Neural progenitor cell (in vitro differentiated cells): ENCODE data around the gene AGA. TPM values are rescaled to one million over a fixed set of nuclear protein-coding genes. Genes with fewer than 3 reads are reported as not detected.

Source experiments
- DNase-seq: peaks from one replicate; pipeline ENCODE4 v3.0.0-alpha.2; 2016; ENCODE audit warnings: low spot score
- H2AFZ ChIP-seq: fragments of 200-600 bp; sonication (generic); replicated peaks from 2 replicates; pipeline ENCODE4 v1.6.1; 2016; ENCODE audit warnings: antibody characterized with exemption
- H3F3A ChIP-seq: fragments of 200-600 bp; sonication (generic); 2 replicates; pipeline ENCODE4 v1.6.1; 2016; ENCODE audit warnings: antibody characterized with exemption, low read depth
- H3K27ac ChIP-seq: fragments of 200-600 bp; sonication (generic); 2 replicates; pipeline ENCODE4 v1.5.1; 2016; ENCODE audit warnings: mild to moderate bottlenecking
- H3K27me3 ChIP-seq: fragments of 200-600 bp; sonication (generic); 2 replicates; pipeline ENCODE4 v1.6.1; 2016; ENCODE audit warnings: mild to moderate bottlenecking, moderate library complexity
- H3K36me3 ChIP-seq: fragments of 200-600 bp; sonication (generic); 2 replicates; pipeline ENCODE4 v1.5.1; 2016
- H3K4me1 ChIP-seq: fragments of 200-600 bp; sonication (generic); 2 replicates; pipeline ENCODE4 v1.6.1; 2016; ENCODE audit warnings: mixed run types
- H3K4me2 ChIP-seq: fragments of 200-600 bp; sonication (generic); 2 replicates; pipeline ENCODE4 v1.6.1; 2016
- H3K4me3 ChIP-seq: fragments of 200-600 bp; sonication (generic); 2 replicates; pipeline ENCODE4 v1.5.1; 2016
- H3K79me2 ChIP-seq: fragments of 200-600 bp; sonication (generic); 2 replicates; pipeline ENCODE4 v1.6.1; 2016; ENCODE audit warnings: low read depth
- H3K9ac ChIP-seq: fragments of 200-600 bp; sonication (generic); 2 replicates; pipeline ENCODE4 v1.6.1; 2016
- H3K9me3 ChIP-seq: fragments of 200-600 bp; sonication (generic); 2 replicates; pipeline ENCODE4 v1.5.1; 2016; ENCODE audit warnings: low read depth
- H4K20me1 ChIP-seq: fragments of 200-600 bp; sonication (generic); 2 replicates; pipeline ENCODE4 v1.6.1; 2016; ENCODE audit warnings: low read depth
- H3K27ac Mint-ChIP-seq: 3 replicates; pipeline ENCODE4 v1.8.0; 2021; ENCODE audit warnings: mixed read lengths
- H3K27me3 Mint-ChIP-seq: 2 replicates; pipeline ENCODE4 v1.8.0; 2022; ENCODE audit warnings: low read depth, mild to moderate bottlenecking, inconsistent platforms, moderate library complexity, mixed read lengths; ENCODE audit not compliant: insufficient read depth
- H3K36me3 Mint-ChIP-seq: 3 replicates; pipeline ENCODE4 v1.8.0; 2021; ENCODE audit warnings: mixed read lengths
- H3K4me1 Mint-ChIP-seq: 3 replicates; pipeline ENCODE4 v1.8.0; 2021; ENCODE audit warnings: mixed read lengths
- H3K4me3 Mint-ChIP-seq: 3 replicates; pipeline ENCODE4 v1.8.0; 2021; ENCODE audit warnings: mild to moderate bottlenecking, moderate library complexity, mixed read lengths
- H3K9me3 Mint-ChIP-seq: 3 replicates; pipeline ENCODE4 v1.8.0; 2020; ENCODE audit warnings: mixed read lengths
- EZH2 ChIP-seq: fragments of 200-600 bp; sonication (generic); IDR thresholded peaks from 2 replicates; pipeline ENCODE4 v1.6.1; 2017; ENCODE audit warnings: antibody characterized with exemption, mild to moderate bottlenecking, moderate library complexity
- EZH2phosphoT487 ChIP-seq: fragments of 200-600 bp; sonication (generic); IDR thresholded peaks from 2 replicates; pipeline ENCODE4 v1.6.1; 2017; ENCODE audit warnings: antibody characterized with exemption
- total RNA-seq: library from RNA; depleted of rRNA; stranded (reverse); fragments of >200 nt; gene quantifications from 2 replicates; pipeline ENCODE4 v1.2.3, GENCODE V29; 2015; ENCODE audit warnings: low replicate concordance
- TF ChIP-seq, protein P1 (sequence below): fragments of 200-600 bp; sonication (generic); IDR thresholded peaks from 2 replicates; pipeline ENCODE4 v1.5.1; 2017; ENCODE audit warnings: antibody characterized with exemption, mild to moderate bottlenecking

AGA gene
- 19.5 and 27.3 TPM in 2 replicates for total RNA-seq

DNA sequence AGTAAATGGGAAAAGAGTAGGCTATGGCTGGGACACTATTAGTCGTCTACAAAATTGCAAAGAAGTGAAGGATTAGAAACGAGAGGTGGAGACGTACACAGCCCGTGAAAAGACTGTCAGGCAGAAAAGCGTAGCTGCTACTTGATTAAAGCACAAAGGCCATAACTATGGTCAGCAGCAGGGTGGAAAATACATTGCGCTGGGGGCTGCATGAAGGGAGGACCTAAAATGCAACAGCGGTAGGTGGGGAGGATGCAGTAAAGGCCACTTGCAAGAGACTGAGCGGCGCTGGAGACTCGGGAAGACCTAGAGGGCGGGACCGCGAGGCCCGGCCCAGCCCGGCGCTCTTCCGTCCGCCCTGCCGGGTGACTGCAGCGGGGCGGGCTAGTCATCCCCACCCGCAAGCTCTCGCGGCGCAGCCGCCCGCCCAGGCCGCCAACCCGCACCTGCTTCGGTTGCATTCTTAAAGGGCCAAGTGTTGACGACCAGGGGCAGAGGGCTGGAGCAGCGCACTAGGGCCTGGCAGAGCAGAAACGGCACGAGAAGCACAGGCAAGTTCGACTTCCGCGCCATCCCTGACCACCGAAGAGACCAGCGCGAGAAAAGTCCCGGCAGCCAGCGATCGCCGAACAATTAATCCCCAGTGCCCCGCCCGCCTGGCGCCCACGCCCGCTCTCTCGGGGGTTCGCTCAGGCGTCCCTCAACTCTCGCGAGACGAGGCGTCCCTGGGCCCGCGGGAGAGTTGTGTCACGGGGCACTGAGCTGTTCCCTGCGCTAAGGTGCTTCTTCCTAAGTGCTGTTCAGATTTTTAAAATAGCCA lies at the start of gene AGA:
Gene AGA (minus strand): TSS at position 635 of the 820 bp plus-strand sequence. CDS start 62 bp downstream, at position 573.
- TF ChIP-seq EZH2 (no peak), EZH2phosphoT487 (no peak)
- TF ChIP-seq, protein P1, sequence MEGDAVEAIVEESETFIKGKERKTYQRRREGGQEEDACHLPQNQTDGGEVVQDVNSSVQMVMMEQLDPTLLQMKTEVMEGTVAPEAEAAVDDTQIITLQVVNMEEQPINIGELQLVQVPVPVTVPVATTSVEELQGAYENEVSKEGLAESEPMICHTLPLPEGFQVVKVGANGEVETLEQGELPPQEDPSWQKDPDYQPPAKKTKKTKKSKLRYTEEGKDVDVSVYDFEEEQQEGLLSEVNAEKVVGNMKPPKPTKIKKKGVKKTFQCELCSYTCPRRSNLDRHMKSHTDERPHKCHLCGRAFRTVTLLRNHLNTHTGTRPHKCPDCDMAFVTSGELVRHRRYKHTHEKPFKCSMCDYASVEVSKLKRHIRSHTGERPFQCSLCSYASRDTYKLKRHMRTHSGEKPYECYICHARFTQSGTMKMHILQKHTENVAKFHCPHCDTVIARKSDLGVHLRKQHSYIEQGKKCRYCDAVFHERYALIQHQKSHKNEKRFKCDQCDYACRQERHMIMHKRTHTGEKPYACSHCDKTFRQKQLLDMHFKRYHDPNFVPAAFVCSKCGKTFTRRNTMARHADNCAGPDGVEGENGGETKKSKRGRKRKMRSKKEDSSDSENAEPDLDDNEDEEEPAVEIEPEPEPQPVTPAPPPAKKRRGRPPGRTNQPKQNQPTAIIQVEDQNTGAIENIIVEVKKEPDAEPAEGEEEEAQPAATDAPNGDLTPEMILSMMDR = no peak
- Histone ChIP-seq H2AFZ (peak within 1 kb of the TSS; percentile 88), H3K4me3 (peak within 1 kb of the TSS; percentile 62), H3K79me2 (no peaks in the 10 kb centered on the region), H4K20me1 (no peaks in the 10 kb centered on the region), H3K4me2 (peak within 1 kb of the TSS; percentile 85), H3K36me3 (no peaks in the 10 kb centered on the region), H3K27me3 (no peaks in the 10 kb centered on the region), H3K9me3 (no peaks in the 10 kb centered on the region), H3K27ac (peak within 1 kb of the TSS; percentile 97), H3K4me1 (peaks cover 23% of the 10 kb centered on the region), H3K9ac (peak within 1 kb of the TSS; percentile 78), H3F3A (peaks cover 17% of the 10 kb centered on the region)
- DNase-seq = peak; percentile 97
- Mint-ChIP-seq H3K9me3 (no peaks in the 10 kb centered on the region), H3K27me3 (peaks cover 2% of the 10 kb centered on the region), H3K4me1 (peaks cover 33% of the 10 kb centered on the region), H3K36me3 (peaks cover 6% of the 10 kb centered on the region), H3K27ac (peak within 1 kb of the TSS; percentile 94), H3K4me3 (peak within 1 kb of the TSS; percentile 90)

DNA sequence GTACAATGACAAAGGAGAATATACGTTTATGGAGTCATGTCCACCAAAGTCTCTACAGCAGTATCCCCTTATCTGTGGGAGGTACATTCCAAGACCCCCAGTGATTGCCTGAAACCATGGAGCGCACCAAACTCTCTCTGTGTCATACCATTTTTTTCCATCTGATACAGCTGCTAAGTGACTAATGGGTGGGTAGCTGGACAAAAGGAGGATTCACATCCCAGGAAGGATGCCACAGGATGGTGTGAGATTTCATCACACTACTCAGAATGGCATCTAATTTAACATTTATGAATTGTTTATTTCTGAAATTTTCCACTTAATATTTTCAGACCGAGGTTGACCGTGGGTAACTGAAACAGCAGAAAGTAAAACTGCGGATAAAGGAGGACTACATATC lies 49.8 kb upstream of the AGA start:
- DNase-seq = no peak
- no peak overlapping the region for H3K4me3 Mint-ChIP-seq
- no peak overlapping the region for H3K4me3 ChIP-seq
- no peak overlapping the region for H3K9ac ChIP-seq
- H3K27ac Mint-ChIP-seq = no peak overlapping the region
- no peaks in the 10 kb centered on the region for H3F3A ChIP-seq
- peaks cover 3% of the 10 kb centered on the region for H3K9me3 Mint-ChIP-seq
- no peaks in the 10 kb centered on the region for H3K4me1 ChIP-seq
- no peaks in the 10 kb centered on the region for H3K4me1 Mint-ChIP-seq
- H3K9me3 ChIP-seq = no peaks in the 10 kb centered on the region
- H3K36me3 ChIP-seq = no peaks in the 10 kb centered on the region
- no peaks in the 10 kb centered on the region for H3K79me2 ChIP-seq
- H4K20me1 ChIP-seq = no peaks in the 10 kb centered on the region
- no peak for TF ChIP-seq EZH2
- TF ChIP-seq, protein P1 = no peak
- TF ChIP-seq EZH2phosphoT487 = no peak
- H3K4me2 ChIP-seq = no peak overlapping the region
- no peak overlapping the region for H2AFZ ChIP-seq
- H3K27me3 ChIP-seq = no peaks in the 10 kb centered on the region
- no peak overlapping the region for H3K27ac ChIP-seq
- no peaks in the 10 kb centered on the region for H3K27me3 Mint-ChIP-seq
- peaks cover 3% of the 10 kb centered on the region for H3K36me3 Mint-ChIP-seq

DNA sequence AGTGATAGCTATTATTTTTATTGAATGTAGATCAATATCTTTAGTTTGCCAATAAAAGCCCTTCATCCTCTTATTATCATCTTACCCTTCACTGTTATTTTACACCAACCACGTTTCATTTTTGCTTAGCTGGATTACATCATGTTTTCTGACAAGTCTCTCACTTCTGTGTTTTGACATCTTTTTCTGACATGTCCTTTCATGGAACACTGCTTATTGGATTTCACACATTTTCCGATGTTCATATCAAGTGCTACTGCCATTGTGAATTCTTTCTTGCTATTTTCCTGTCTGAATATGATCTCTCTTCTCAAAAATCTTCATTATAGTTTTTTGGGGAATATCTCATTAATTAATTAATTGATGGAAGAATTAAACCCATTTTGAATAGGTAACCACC lies 48.5 kb upstream of the AGA start:
- no peak overlapping the region for H3K4me3 ChIP-seq

More for the DNA sequence above, 48.5 kb upstream of the AGA start:
- Mint-ChIP-seq H3K4me1 (no peaks in the 10 kb centered on the region), H3K4me3 (no peak overlapping the region), H3K36me3 (no peaks in the 10 kb centered on the region), H3K27ac (no peak overlapping the region), H3K9me3 (no peaks in the 10 kb centered on the region), H3K27me3 (no peaks in the 10 kb centered on the region)
- no peak for DNase-seq
- Histone ChIP-seq H4K20me1 (no peaks in the 10 kb centered on the region), H3F3A (no peaks in the 10 kb centered on the region), H2AFZ (no peak overlapping the region), H3K27ac (no peak overlapping the region), H3K27me3 (no peaks in the 10 kb centered on the region), H3K4me2 (no peak overlapping the region), H3K4me1 (no peaks in the 10 kb centered on the region), H3K79me2 (no peaks in the 10 kb centered on the region), H3K9ac (no peak overlapping the region), H3K9me3 (no peaks in the 10 kb centered on the region), H3K36me3 (no peaks in the 10 kb centered on the region)
- TF ChIP-seq EZH2 = no peak
- TF ChIP-seq, protein P1 = no peak
- TF ChIP-seq EZH2phosphoT487 = no peak
